Measurements from ENCODE around the gene CHST7. TPM values are rescaled to one million over a fixed set of nuclear protein-coding genes. Genes with fewer than 3 reads are reported as not detected.

CHST7 gene
- total and polyA plus RNA-seq, 2 of the 8 experiments (the other 6 are each of a cell fraction or from before 2014, with no cell fraction given): 7.9 to 14.1 TPM

GRCh38 chrX:46584736-46585135 is 11.2 kb downstream of the CHST7 start:
- 86% methylated on average over 2 of the region's 2 CpGs; no CpG with 5 or more reads in 1 of the 2 experiments for WGBS, 2 experiments (ENCODE audit: extremely low coverage in 1 of 2, insufficient coverage in 1 of 2, insufficient read length in 1 of 2, insufficient replicate concordance in 2 of 2, low coverage in 1 of 2, low lambda C conversion rate in 2 of 2, missing lambda C conversion rate in 1 of 2)
- Histone ChIP-seq H3K4me2 (ENCODE audit: insufficient read depth in 1 of 2, low read depth in 2 of 2, low read length in 2 of 2) (no peak overlapping the region), H3K4me3 (ENCODE audit: extremely low read depth in 1 of 4, insufficient read depth in 2 of 4, low read depth in 3 of 4, low read length in 4 of 4) (no peak overlapping the region), H3K18ac (ENCODE audit: extremely low read depth, low read length) (no peak overlapping the region; the same call in 1 of the 2 replicates), H3K27me3 (replicated peaks in 1 of 4; ENCODE audit: control insufficient read depth in 3 of 4, extremely low read depth in 1 of 4, insufficient read depth in 3 of 4, low read length in 3 of 4) (no peaks in the 10 kb centered on the region), H2AFZ (ENCODE audit: low read length) (no peak overlapping the region), H3K23ac (ENCODE audit: insufficient read length) (no peak overlapping the region), H2BK12ac (ENCODE audit: low read depth, low read length) (no peak overlapping the region), H2BK20ac (ENCODE audit: low read length) (no peak overlapping the region), H4K5ac (ENCODE audit: insufficient read length, low read depth, low read length) (no peak overlapping the region), H3K79me2 (ENCODE audit: control insufficient read depth in 1 of 2, insufficient read depth in 2 of 2, low read length in 2 of 2) (peaks cover 0 to 43% of the 10 kb centered on the region in 2 experiments; a peak in 2 of 4 replicates), H2BK120ac (replicated peaks; ENCODE audit: low read depth, low read length) (no peak overlapping the region), H3K4me1 (replicated peaks in 1 of 4; ENCODE audit: control insufficient read depth in 3 of 4, insufficient read depth in 4 of 4, low read length in 3 of 4) (peaks cover 0 to 18% (median 4%) of the 10 kb centered on the region in 4 experiments; a peak in 4 of 7 replicates), H3K27ac (ENCODE audit: low read depth, low read length) (no peak overlapping the region), H3K9ac (replicated peaks in 1 of 4; ENCODE audit: extremely low read depth in 1 of 4, low read depth in 3 of 4, low read length in 3 of 4) (no peak overlapping the region), H4K8ac (ENCODE audit: extremely low read depth, insufficient read depth, low read length) (no peak overlapping the region), H3K56ac (replicated peaks; ENCODE audit: insufficient read length, low read depth, low read length) (no peak overlapping the region), H2BK15ac (ENCODE audit: low read length) (no peak overlapping the region), H3K23me2 (ENCODE audit: low read depth, low read length) (no peaks in the 10 kb centered on the region), H4K20me1 (replicated peaks in 1 of 2; ENCODE audit: control insufficient read depth in 1 of 2, insufficient read depth in 2 of 2, low read length in 2 of 2) (no peaks in the 10 kb centered on the region), H3K14ac (ENCODE audit: insufficient read length) (no peak overlapping the region), H2AK5ac (ENCODE audit: low read depth, low read length) (no peak overlapping the region), H3K79me1 (ENCODE audit: low read depth, low read length) (no peaks in the 10 kb centered on the region), H2BK5ac (ENCODE audit: low read depth, low read length) (no peak overlapping the region), H3K4ac (replicated peaks; ENCODE audit: insufficient read length, low read depth, low read length) (no peak overlapping the region), H3K36me3 (ENCODE audit: control insufficient read depth in 2 of 4, insufficient read depth in 4 of 4, low read length in 3 of 4) (no peaks in the 10 kb centered on the region), H4K91ac (replicated peaks; ENCODE audit: insufficient read length, low read length) (no peak overlapping the region), H3K9me3 (ENCODE audit: insufficient read depth in 2 of 2, low read depth in 1 of 2, low read length in 1 of 2) (no peaks in the 10 kb centered on the region)
- no peak for DNase-seq (ENCODE audit: low read depth in 1 of 2, low spot score in 2 of 2)
- ChIA-PET CTCF (ENCODE audit: partially characterized antibody) (no interaction called here), POLR2A (ENCODE audit: partially characterized antibody) (no interaction called here)
- FAIRE-seq: no peak
- TF ChIP-seq CTBP2 (IDR thresholded peaks at IDR 0.05; ENCODE audit: borderline replicate concordance, insufficient read depth, insufficient read length, low read length) (no peak), SIRT6 (IDR thresholded peaks at IDR 0.05; ENCODE audit: low read length) (no peak), SUZ12 (IDR thresholded peaks at IDR 0.05; ENCODE audit: low read length) (no peak)

Data from H1 (cell line).